ENCODE results near the gene NRL.

The NRL gene

GRCh38 chr14:24067133-24068082 lies 47.3 kb downstream of the NRL start:
- no peak overlapping the region for H3K9ac ChIP-seq (ENCODE audit: insufficient read length)
- DNase-seq (ENCODE audit: low read depth, low spot score) = no peak
- no peaks in the 10 kb centered on the region for H3K9me3 ChIP-seq (ENCODE audit: low read depth, low read length)

GRCh38 chr14:24066496-24067132 lies 48.1 kb downstream of the NRL start:
- TF ChIP-seq POLR2AphosphoS5 (IDR thresholded peaks at IDR 0.05; ENCODE audit: borderline replicate concordance, low read depth, low read length) = no peak
- Histone ChIP-seq H3K9ac (ENCODE audit: insufficient read length) (no peak overlapping the region), H3K36me3 (ENCODE audit: insufficient read depth, low read length) (no peaks in the 10 kb centered on the region), H3K4me3 (no peak overlapping the region), H3K27ac (no peak overlapping the region), H3K9me3 (ENCODE audit: low read depth, low read length) (no peaks in the 10 kb centered on the region)
- DNase-seq (ENCODE audit: low read depth, low spot score) = no peak

More at GRCh38 chr14:24067133-24068082, 47.3 kb downstream of the NRL start:
- Histone ChIP-seq H3K27ac (no peak overlapping the region), H3K4me3 (no peak overlapping the region), H3K36me3 (ENCODE audit: insufficient read depth, low read length) (no peaks in the 10 kb centered on the region)
- TF ChIP-seq EZH2 (IDR thresholded peaks at IDR 0.05) = no peak
- no peak for TF ChIP-seq POLR2AphosphoS5 (IDR thresholded peaks at IDR 0.05; ENCODE audit: borderline replicate concordance, low read depth, low read length)
- TF ChIP-seq FOXP2 (optimal IDR thresholded peaks at IDR 0.05; ENCODE audit: control extremely low read depth, extremely low read length, insufficient read depth) = no peak

DNA sequence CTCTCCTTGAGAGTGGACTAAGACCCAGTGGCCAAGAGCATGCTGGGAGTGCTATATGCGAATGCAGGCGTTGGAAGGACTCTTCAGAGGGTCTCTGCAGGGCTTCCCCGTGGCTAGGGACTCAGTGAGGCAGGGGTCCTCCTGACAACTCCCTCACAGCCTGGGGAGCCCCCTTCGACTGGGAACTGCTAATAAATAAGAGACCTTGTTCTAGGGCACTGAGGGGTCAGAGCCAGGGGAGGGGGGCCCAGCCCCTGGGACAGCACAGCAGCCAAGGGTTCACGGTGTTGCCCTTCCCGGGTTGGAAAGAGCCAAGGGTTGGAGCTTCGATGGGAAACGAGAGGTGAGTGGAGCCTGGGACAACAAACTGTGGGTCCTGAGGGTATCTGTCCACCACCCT lies 49.3 kb downstream of the NRL start:
- H3K9ac ChIP-seq (ENCODE audit: insufficient read length) = no peak overlapping the region
- no peak for DNase-seq (ENCODE audit: low read depth, low spot score)
- no peaks in the 10 kb centered on the region for H3K36me3 ChIP-seq (ENCODE audit: insufficient read depth, low read length)
- H3K27ac ChIP-seq = no peak overlapping the region
- TF ChIP-seq FOXP2 (optimal IDR thresholded peaks at IDR 0.05; ENCODE audit: control extremely low read depth, extremely low read length, insufficient read depth) = no peak
- TF ChIP-seq EZH2 (IDR thresholded peaks at IDR 0.05) = no peak
- no peak for TF ChIP-seq POLR2AphosphoS5 (IDR thresholded peaks at IDR 0.05; ENCODE audit: borderline replicate concordance, low read depth, low read length)
- no peaks in the 10 kb centered on the region for H3K9me3 ChIP-seq (ENCODE audit: low read depth, low read length)
- no peak overlapping the region for H3K4me3 ChIP-seq

- no peak for DNase-seq (ENCODE audit: low read depth, low spot score)
- Histone ChIP-seq H3K9me3 (ENCODE audit: low read depth, low read length) (no peaks in the 10 kb centered on the region), H3K27ac (no peak overlapping the region), H3K36me3 (ENCODE audit: insufficient read depth, low read length) (no peaks in the 10 kb centered on the region), H3K9ac (ENCODE audit: insufficient read length) (no peak overlapping the region), H3K4me3 (no peak overlapping the region)
- TF ChIP-seq POLR2AphosphoS5 (IDR thresholded peaks at IDR 0.05; ENCODE audit: borderline replicate concordance, low read depth, low read length) (no peak), EZH2 (IDR thresholded peaks at IDR 0.05) (no peak), FOXP2 (optimal IDR thresholded peaks at IDR 0.05; ENCODE audit: control extremely low read depth, extremely low read length, insufficient read depth) (no peak)
Measured at GRCh38 chr14:24064856-24065255, 49.9 kb downstream of the NRL start.

- Histone ChIP-seq H3K36me3 (ENCODE audit: insufficient read depth, low read length) (no peaks in the 10 kb centered on the region), H3K4me3 (no peak overlapping the region), H3K27ac (no peak overlapping the region), H3K9me3 (ENCODE audit: low read depth, low read length) (no peaks in the 10 kb centered on the region), H3K9ac (ENCODE audit: insufficient read length) (no peak overlapping the region)
- TF ChIP-seq POLR2AphosphoS5 (IDR thresholded peaks at IDR 0.05; ENCODE audit: borderline replicate concordance, low read depth, low read length) (no peak), EZH2 (IDR thresholded peaks at IDR 0.05) (no peak), FOXP2 (optimal IDR thresholded peaks at IDR 0.05; ENCODE audit: control extremely low read depth, extremely low read length, insufficient read depth) (no peak)
- no peak for DNase-seq (ENCODE audit: low read depth, low spot score)
Measured at GRCh38 chr14:24064091-24064795, 50.5 kb downstream of the NRL start.

DNA sequence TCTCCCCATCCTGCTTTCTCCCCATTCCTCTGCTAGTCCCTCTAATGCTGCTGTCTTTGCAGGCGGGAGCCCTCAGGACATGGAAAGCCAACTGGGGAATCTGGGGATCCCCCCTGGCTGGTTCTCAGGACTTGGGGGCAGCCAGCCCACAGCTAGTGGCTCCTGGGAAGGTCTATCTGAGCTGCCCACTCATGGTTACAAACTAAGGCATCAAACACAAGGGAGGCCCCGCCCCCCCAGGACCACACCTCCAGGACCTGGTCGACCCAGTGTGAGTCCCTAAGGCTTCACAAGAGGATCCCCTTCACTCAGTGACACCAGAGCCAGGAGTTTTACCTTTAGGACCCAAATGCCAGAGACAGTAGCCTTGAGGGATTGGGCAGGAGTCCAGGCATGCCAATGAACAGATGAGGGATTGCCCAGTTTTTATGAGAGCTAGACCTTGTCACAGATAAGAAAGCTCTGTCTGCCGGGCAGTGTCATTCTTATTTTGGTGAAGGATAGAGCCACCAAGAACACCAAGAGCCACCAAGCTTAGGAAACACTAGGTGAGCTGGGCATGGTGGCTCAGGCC lies 51.4 kb downstream of the NRL start:
- Histone ChIP-seq H3K27ac (no peak overlapping the region), H3K9ac (ENCODE audit: insufficient read length) (no peak overlapping the region), H3K4me3 (no peak overlapping the region), H3K36me3 (ENCODE audit: insufficient read depth, low read length) (no peaks in the 10 kb centered on the region), H3K9me3 (ENCODE audit: low read depth, low read length) (no peaks in the 10 kb centered on the region)
- no peak for DNase-seq (ENCODE audit: low read depth, low spot score)
- no peak for TF ChIP-seq POLR2AphosphoS5 (IDR thresholded peaks at IDR 0.05; ENCODE audit: borderline replicate concordance, low read depth, low read length)
- no peak for TF ChIP-seq FOXP2 (optimal IDR thresholded peaks at IDR 0.05; ENCODE audit: control extremely low read depth, extremely low read length, insufficient read depth)
- TF ChIP-seq EZH2 (IDR thresholded peaks at IDR 0.05) = no peak

GRCh38 chr14:24062216-24062980 lies 52.4 kb downstream of the NRL start:
- Histone ChIP-seq H3K4me3 (no peak overlapping the region), H3K9ac (ENCODE audit: insufficient read length) (no peak overlapping the region), H3K27ac (no peak overlapping the region), H3K9me3 (ENCODE audit: low read depth, low read length) (no peaks in the 10 kb centered on the region), H3K36me3 (ENCODE audit: insufficient read depth, low read length) (no peaks in the 10 kb centered on the region)
- no peak for DNase-seq (ENCODE audit: low read depth, low spot score)
- TF ChIP-seq EZH2 (IDR thresholded peaks at IDR 0.05) = no peak
- TF ChIP-seq POLR2AphosphoS5 (IDR thresholded peaks at IDR 0.05; ENCODE audit: borderline replicate concordance, low read depth, low read length) = no peak
- TF ChIP-seq FOXP2 (optimal IDR thresholded peaks at IDR 0.05; ENCODE audit: control extremely low read depth, extremely low read length, insufficient read depth) = no peak

Data from SK-N-MC (cell line).